A549 (cell line): ENCODE data around the gene PCDH9.

ENCODE experiments used
- CBX8 ChIP-seq: fragments of 200-600 bp; sonication (generic); IDR thresholded peaks from 2 replicates; pipeline ENCODE4 v1.6.1; 2016
- CTCF ChIP-seq: fragments of >200 bp; sonication (Bioruptor Twin); formaldehyde crosslinking; IDR thresholded peaks from 3 replicates; pipeline ENCODE4 v1.5.1; 2016
- POLR2A ChIP-seq: IDR thresholded peaks from 2 replicates; pipeline ENCODE4 v1.6.1; 2012; ENCODE audit warnings: mild to moderate bottlenecking, low read length
- RARB ChIP-seq: fragments of 250-450 bp; sonication (Bioruptor Pico); IDR thresholded peaks from 2 replicates; pipeline ENCODE4 v1.8.0; 2021; ENCODE audit warnings: mild to moderate bottlenecking, moderate library complexity

GRCh38 chr13:66745307-66745706 lies 484.8 kb downstream of the PCDH9 start:
- TF ChIP-seq CTCF (no peak), CBX8 (no peak), POLR2A (no peak), RARB (CRISPR knock-in tag) (no peak)
